GM12891 (cell line): ENCODE measurements around the gene ZNRF4.

Experiments
- DNase-seq: peaks from one replicate; pipeline ENCODE4 v3.0.0; 2011; ENCODE audit warnings: low spot score; ENCODE audit not compliant: insufficient read length
- FAIRE-seq: peaks from 2 replicates; lab custom pipeline; 2011; peaks lifted over from hg19 to GRCh38; lab: Jason Lieb, UNC
- PAX5 ChIP-seq: IDR thresholded peaks from 2 replicates; pipeline ENCODE4 v1.6.1; 2011; ENCODE audit warnings: low read length, moderate library complexity, mild to moderate bottlenecking; ENCODE audit not compliant: insufficient read depth, severe bottlenecking
- POLR2A ChIP-seq: IDR thresholded peaks from 2 replicates; pipeline ENCODE4 v1.6.1; 2011; ENCODE audit warnings: low read depth, low read length, control low read depth
- POLR2AphosphoS5 ChIP-seq: IDR thresholded peaks from 2 replicates; pipeline ENCODE4 v1.6.1; 2011; ENCODE audit warnings: low read depth, low read length, control low read depth
- POU2F2 ChIP-seq: IDR thresholded peaks from 2 replicates; pipeline ENCODE4 v1.6.1; 2011; ENCODE audit warnings: low read depth, mild to moderate bottlenecking, control low read depth, low read length, moderate library complexity
- SPI1 ChIP-seq: IDR thresholded peaks from 2 replicates; pipeline ENCODE4 v1.6.1; 2011; ENCODE audit warnings: low read depth, low read length, control low read depth
- TAF1 ChIP-seq: IDR thresholded peaks from 2 replicates; pipeline ENCODE4 v1.6.1; 2011; ENCODE audit warnings: low read depth, low read length, control low read depth

The ZNRF4 gene

GRCh38 chr19:5497297-5497696 is 42.1 kb downstream of the ZNRF4 start:
- DNase-seq (no peak), FAIRE-seq (no peak)
- TF ChIP-seq TAF1 (no peak), SPI1 (no peak), POLR2A (no peak), PAX5 (no peak), POLR2AphosphoS5 (no peak), POU2F2 (no peak)

- no peak for DNase-seq
- FAIRE-seq = no peak
- TF ChIP-seq POU2F2 (no peak), TAF1 (no peak), POLR2A (no peak), PAX5 (no peak), POLR2AphosphoS5 (no peak), SPI1 (no peak)
Measured at GRCh38 chr19:5498830-5499550, 43.8 kb downstream of the ZNRF4 start.

GRCh38 chr19:5501907-5502306 is 46.7 kb downstream of the ZNRF4 start:
- TF ChIP-seq SPI1 = no peak
- FAIRE-seq = no peak

GRCh38 chr19:5503598-5503997 is 48.4 kb downstream of the ZNRF4 start:
- FAIRE-seq (no peak), DNase-seq (no peak)
- TF ChIP-seq POU2F2 (no peak), TAF1 (no peak)

More at GRCh38 chr19:5501907-5502306, 46.7 kb downstream of the ZNRF4 start:
- DNase-seq = no peak

GRCh38 chr19:5504114-5504513 is 48.9 kb downstream of the ZNRF4 start:
- no peak for DNase-seq
- no peak for FAIRE-seq
- TF ChIP-seq PAX5 = no peak
- no peak for TF ChIP-seq TAF1
- no peak for TF ChIP-seq SPI1
- TF ChIP-seq POLR2AphosphoS5 = no peak
- TF ChIP-seq POLR2A = no peak
- TF ChIP-seq POU2F2 = no peak
